ENCODE data around the gene GPR65. TPM values are rescaled to one million over a fixed set of nuclear protein-coding genes. Genes with fewer than 3 reads are reported as not detected.

GPR65 gene
- total RNA-seq, 2 donors from 2014 or later, result 1.9 to 2.8 TPM

- no peak for DNase-seq (ENCODE audit: low spot score)
- no peak for ATAC-seq (ENCODE audit: insufficient number of reproducible peaks, low FRiP score, low read depth)
- Histone ChIP-seq H3K4me3 (no peak overlapping the region), H3K27ac (no peak overlapping the region), H3K27me3 (replicated peaks; ENCODE audit: insufficient read depth) (no peaks in the 10 kb centered on the region), H3K36me3 (no peaks in the 10 kb centered on the region), H3K9me3 (no peaks in the 10 kb centered on the region), H3K4me1 (ENCODE audit: control insufficient read depth in 1 of 2, low read depth in 2 of 2) (no peaks in the 10 kb centered on the region)
- TF ChIP-seq CTCF (IDR thresholded peaks at IDR 0.05), result no peak
These were observed 45.0 kb downstream of the GPR65 start for GRCh38 chr14:88049936-88050335.

- no peaks in the 10 kb centered on the region for H3K4me1 ChIP-seq (ENCODE audit: control insufficient read depth in 1 of 2, low read depth in 2 of 2)
- ATAC-seq (ENCODE audit: insufficient number of reproducible peaks, low FRiP score, low read depth), result no peak
- H3K4me3 ChIP-seq, result no peak overlapping the region
- no peak for TF ChIP-seq CTCF (IDR thresholded peaks at IDR 0.05)
- no peaks in the 10 kb centered on the region for H3K9me3 ChIP-seq
- no peak for DNase-seq (ENCODE audit: low spot score)
- H3K36me3 ChIP-seq, result no peaks in the 10 kb centered on the region
- H3K27me3 ChIP-seq (replicated peaks; ENCODE audit: insufficient read depth), result no peaks in the 10 kb centered on the region
- no peak overlapping the region for H3K27ac ChIP-seq
These were observed 55.6 kb downstream of the GPR65 start for GRCh38 chr14:88060576-88060975.

- Histone ChIP-seq H3K27ac (no peak overlapping the region), H3K9me3 (no peaks in the 10 kb centered on the region), H3K4me3 (no peak overlapping the region), H3K36me3 (no peaks in the 10 kb centered on the region), H3K4me1 (ENCODE audit: control insufficient read depth in 1 of 2, low read depth in 2 of 2) (no peaks in the 10 kb centered on the region), H3K27me3 (replicated peaks; ENCODE audit: insufficient read depth) (no peaks in the 10 kb centered on the region)
- ATAC-seq (ENCODE audit: insufficient number of reproducible peaks, low FRiP score, low read depth) (no peak), DNase-seq (ENCODE audit: low spot score) (no peak)
- no peak for TF ChIP-seq CTCF (IDR thresholded peaks at IDR 0.05)
These were observed 58.9 kb downstream of the GPR65 start for GRCh38 chr14:88063811-88064210.

Other genes with a start within 250 kb of the GPR65 start
- gene GALC, start 12.0 kb upstream of the GPR65 start, total RNA-seq, result 10 to 100 TPM; 22.9 to 24.0 TPM

All from thoracic aorta (tissue), 2 donors.